Measurements from ENCODE around the gene BCAR1. TPM values are rescaled to one million over a fixed set of nuclear protein-coding genes. Genes with fewer than 3 reads are reported as not detected.
A peak's percentile ranks its signal among the peaks of the same experiment; 100 is the strongest.
"Not testable (repeated sequence)": the region's sequence is repeated elsewhere in the genome, so short reads cannot be mapped to it uniquely, and the experiment has no call there.

Gene BCAR1
- total RNA-seq, 1 experiment from 2014 or later: 9.2 TPM

DNA sequence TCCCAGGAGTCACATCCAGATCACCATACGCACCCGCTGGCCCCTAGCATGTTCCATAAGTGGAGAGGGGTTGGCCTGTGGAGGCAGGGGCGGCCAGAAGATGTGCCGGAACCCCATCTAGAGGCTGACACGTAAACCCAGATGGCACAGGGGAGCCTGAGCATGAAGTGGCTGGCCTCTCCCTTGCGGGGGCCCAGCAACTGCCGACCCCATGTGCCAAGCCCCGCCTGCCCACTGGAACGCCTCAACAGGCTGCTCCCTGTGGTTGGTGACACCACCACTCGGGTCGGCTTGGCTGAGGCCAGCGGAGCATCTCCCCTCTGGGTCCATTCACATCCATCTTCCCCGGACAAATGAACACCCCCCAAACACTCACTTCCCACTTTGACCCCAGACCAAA, 9.5 kb downstream of the BCAR1 start:
- peaks cover 45% of the 10 kb centered on the region for H3K4me1 ChIP-seq (ENCODE audit: low read length)
- H3K4me3 ChIP-seq (ENCODE audit: low read length): no peak overlapping the region
- no peak overlapping the region for H3K4me2 ChIP-seq (ENCODE audit: low read depth, low read length, poor library complexity, severe bottlenecking)
- no peaks in the 10 kb centered on the region for H3K36me3 ChIP-seq (ENCODE audit: insufficient read depth, low read length)
- no peak for DNase-seq
- H3K9ac ChIP-seq (ENCODE audit: low read length): no peak overlapping the region
- no peaks in the 10 kb centered on the region for H3K9me3 ChIP-seq (ENCODE audit: low read length)
- H3K79me2 ChIP-seq (ENCODE audit: low read length): peaks cover 30% of the 10 kb centered on the region
- no peaks in the 10 kb centered on the region for H3K27me3 ChIP-seq (ENCODE audit: low read length)
- no peak overlapping the region for H2AFZ ChIP-seq (ENCODE audit: low read length)
- H3K9me2 ChIP-seq (replicated peaks; ENCODE audit: insufficient read depth, low read length): no peaks in the 10 kb centered on the region
- no peak overlapping the region for H3K27ac ChIP-seq (ENCODE audit: low read length)
- no peaks in the 10 kb centered on the region for H4K20me1 ChIP-seq (ENCODE audit: insufficient read depth, low read depth, low read length)

DNA sequence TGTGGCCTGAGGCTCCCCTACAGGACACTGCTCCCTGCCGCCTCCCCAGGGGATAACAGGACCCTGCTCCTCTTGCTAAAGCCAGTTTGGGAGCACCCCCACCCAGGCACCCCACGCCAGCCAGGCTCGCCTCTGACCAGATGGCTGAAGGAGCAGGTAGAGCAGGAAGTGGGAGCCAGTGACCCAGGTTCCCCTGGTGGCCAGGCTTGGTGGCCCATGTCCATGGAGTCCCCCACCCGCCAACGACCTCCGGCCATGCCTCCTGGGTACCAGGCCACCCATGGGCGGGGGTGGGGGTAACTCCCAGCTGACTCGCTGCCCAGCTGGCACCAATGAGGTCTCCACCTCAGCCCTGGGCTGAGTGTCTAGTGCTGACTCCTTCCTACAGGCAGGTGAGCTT, 10.0 kb downstream of the BCAR1 start:
- Histone ChIP-seq H3K9me3 (ENCODE audit: low read length) (no peaks in the 10 kb centered on the region), H3K4me2 (ENCODE audit: low read depth, low read length, poor library complexity, severe bottlenecking) (no peak overlapping the region), H3K9ac (ENCODE audit: low read length) (no peak overlapping the region), H3K79me2 (ENCODE audit: low read length) (peaks cover 24% of the 10 kb centered on the region), H3K9me2 (replicated peaks; ENCODE audit: insufficient read depth, low read length) (no peaks in the 10 kb centered on the region), H3K27me3 (ENCODE audit: low read length) (no peaks in the 10 kb centered on the region), H3K36me3 (ENCODE audit: insufficient read depth, low read length) (no peaks in the 10 kb centered on the region), H3K4me1 (ENCODE audit: low read length) (peaks cover 45% of the 10 kb centered on the region), H2AFZ (ENCODE audit: low read length) (no peak overlapping the region), H3K27ac (ENCODE audit: low read length) (no peak overlapping the region), H3K4me3 (ENCODE audit: low read length) (no peak overlapping the region), H4K20me1 (ENCODE audit: insufficient read depth, low read depth, low read length) (no peaks in the 10 kb centered on the region)
- no peak for DNase-seq

GRCh38 chr16:75240633-75241032, 10.8 kb downstream of the BCAR1 start:
- not testable (repeated sequence) for H3K36me3 ChIP-seq (ENCODE audit: insufficient read depth, low read length); H2AFZ ChIP-seq (ENCODE audit: low read length); H3K27me3 ChIP-seq (ENCODE audit: low read length); H4K20me1 ChIP-seq (ENCODE audit: insufficient read depth, low read depth, low read length); H3K9ac ChIP-seq (ENCODE audit: low read length); H3K4me3 ChIP-seq (ENCODE audit: low read length); H3K9me2 ChIP-seq (replicated peaks; ENCODE audit: insufficient read depth, low read length); DNase-seq; H3K27ac ChIP-seq (ENCODE audit: low read length); H3K4me2 ChIP-seq (ENCODE audit: low read depth, low read length, poor library complexity, severe bottlenecking); H3K9me3 ChIP-seq (ENCODE audit: low read length)
- H3K4me1 ChIP-seq (ENCODE audit: low read length): peaks cover 39% of the 10 kb centered on the region
- peaks cover 19% of the 10 kb centered on the region for H3K79me2 ChIP-seq (ENCODE audit: low read length)

DNA sequence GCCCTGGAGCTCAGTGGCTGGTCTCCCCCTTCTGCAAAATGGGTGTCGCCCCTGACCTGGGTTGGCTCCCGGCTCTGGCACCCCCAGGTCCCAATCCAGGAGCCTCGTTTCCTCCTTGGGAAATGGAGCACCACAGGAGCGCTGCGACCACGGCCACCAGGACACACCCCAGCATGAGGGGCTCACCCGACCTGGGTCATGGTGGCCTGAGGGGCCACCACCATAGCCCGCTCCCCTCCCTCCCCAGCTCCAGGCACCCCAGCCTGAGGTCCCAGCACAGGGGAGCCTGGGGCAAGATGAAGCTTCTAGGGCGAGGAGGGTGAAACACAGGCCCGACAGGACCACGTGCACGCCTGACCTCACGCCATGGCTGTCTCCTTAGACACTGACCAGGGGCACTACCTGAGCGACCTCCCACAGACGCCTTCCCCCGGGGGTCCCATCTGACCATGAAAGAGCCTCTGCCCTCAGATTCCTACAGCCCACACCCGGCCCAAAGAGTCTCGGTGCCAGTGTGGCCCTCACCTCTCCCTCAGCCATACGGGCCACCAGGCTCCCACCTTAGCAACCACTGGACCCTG, 11.8 kb downstream of the BCAR1 start:
- Histone ChIP-seq H3K27me3 (ENCODE audit: low read length) (no peaks in the 10 kb centered on the region), H3K4me3 (ENCODE audit: low read length) (no peak overlapping the region), H3K9ac (ENCODE audit: low read length) (no peak overlapping the region), H4K20me1 (ENCODE audit: insufficient read depth, low read depth, low read length) (no peaks in the 10 kb centered on the region), H3K4me2 (ENCODE audit: low read depth, low read length, poor library complexity, severe bottlenecking) (peak overlapping the region; percentile 23), H3K9me2 (replicated peaks; ENCODE audit: insufficient read depth, low read length) (no peaks in the 10 kb centered on the region), H3K27ac (ENCODE audit: low read length) (peak overlapping the region; percentile 46; the same call in 1 of the 2 replicates), H2AFZ (ENCODE audit: low read length) (no peak overlapping the region), H3K4me1 (ENCODE audit: low read length) (peaks cover 29% of the 10 kb centered on the region), H3K79me2 (ENCODE audit: low read length) (peaks cover 9% of the 10 kb centered on the region), H3K36me3 (ENCODE audit: insufficient read depth, low read length) (no peaks in the 10 kb centered on the region), H3K9me3 (ENCODE audit: low read length) (no peaks in the 10 kb centered on the region)
- no peak for DNase-seq

DNA sequence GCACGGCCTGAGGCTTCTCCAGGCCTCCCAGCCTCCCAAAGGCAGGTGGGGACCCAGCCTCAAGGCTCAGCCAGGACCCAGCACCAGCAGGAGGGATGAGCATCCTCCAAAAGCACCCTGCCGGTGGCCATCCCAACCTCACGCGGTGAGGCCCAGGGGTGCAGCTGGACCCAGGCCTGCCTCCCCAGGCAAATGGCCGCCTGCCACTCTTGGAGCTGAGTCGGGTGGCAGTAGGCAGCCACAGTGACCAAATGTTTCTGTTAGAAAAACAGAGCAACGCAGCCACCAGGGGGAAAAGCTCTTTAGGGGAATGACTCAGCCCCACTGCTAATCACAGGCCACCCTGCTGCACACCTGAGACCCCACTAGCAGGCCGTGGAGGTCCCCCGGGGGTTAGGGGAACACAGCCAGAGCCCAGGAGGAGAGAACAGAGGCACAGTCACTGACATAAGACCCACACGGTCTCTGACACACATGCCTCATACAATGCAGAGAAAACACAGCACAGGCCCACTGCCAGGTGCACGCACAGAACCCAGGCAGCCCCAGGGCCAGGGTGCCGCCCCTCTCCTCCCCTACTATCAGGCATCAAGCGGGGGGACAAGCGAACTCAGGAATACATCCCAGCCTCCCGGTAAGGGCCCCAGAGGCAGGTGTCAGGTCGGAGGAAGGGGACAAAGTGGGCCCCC, 12.4 kb downstream of the BCAR1 start:
- H3K27me3 ChIP-seq (ENCODE audit: low read length): no peaks in the 10 kb centered on the region
- H3K9me2 ChIP-seq (replicated peaks; ENCODE audit: insufficient read depth, low read length): no peaks in the 10 kb centered on the region
- peak overlapping the region; percentile 23 for H3K4me2 ChIP-seq (ENCODE audit: low read depth, low read length, poor library complexity, severe bottlenecking)
- H3K4me3 ChIP-seq (ENCODE audit: low read length): no peak overlapping the region
- H3K79me2 ChIP-seq (ENCODE audit: low read length): peaks cover 3% of the 10 kb centered on the region; the same call in 1 of the 2 replicates
- H2AFZ ChIP-seq (ENCODE audit: low read length): no peak overlapping the region
- H3K9me3 ChIP-seq (ENCODE audit: low read length): no peaks in the 10 kb centered on the region
- peaks cover 27% of the 10 kb centered on the region for H3K4me1 ChIP-seq (ENCODE audit: low read length)
- DNase-seq: peak; percentile 75
- H3K36me3 ChIP-seq (ENCODE audit: insufficient read depth, low read length): no peaks in the 10 kb centered on the region
- peak overlapping the region; percentile 48 for H3K9ac ChIP-seq (ENCODE audit: low read length)
- peak overlapping the region; percentile 46; the same call in 1 of the 2 replicates for H3K27ac ChIP-seq (ENCODE audit: low read length)
- no peaks in the 10 kb centered on the region for H4K20me1 ChIP-seq (ENCODE audit: insufficient read depth, low read depth, low read length)

DNA sequence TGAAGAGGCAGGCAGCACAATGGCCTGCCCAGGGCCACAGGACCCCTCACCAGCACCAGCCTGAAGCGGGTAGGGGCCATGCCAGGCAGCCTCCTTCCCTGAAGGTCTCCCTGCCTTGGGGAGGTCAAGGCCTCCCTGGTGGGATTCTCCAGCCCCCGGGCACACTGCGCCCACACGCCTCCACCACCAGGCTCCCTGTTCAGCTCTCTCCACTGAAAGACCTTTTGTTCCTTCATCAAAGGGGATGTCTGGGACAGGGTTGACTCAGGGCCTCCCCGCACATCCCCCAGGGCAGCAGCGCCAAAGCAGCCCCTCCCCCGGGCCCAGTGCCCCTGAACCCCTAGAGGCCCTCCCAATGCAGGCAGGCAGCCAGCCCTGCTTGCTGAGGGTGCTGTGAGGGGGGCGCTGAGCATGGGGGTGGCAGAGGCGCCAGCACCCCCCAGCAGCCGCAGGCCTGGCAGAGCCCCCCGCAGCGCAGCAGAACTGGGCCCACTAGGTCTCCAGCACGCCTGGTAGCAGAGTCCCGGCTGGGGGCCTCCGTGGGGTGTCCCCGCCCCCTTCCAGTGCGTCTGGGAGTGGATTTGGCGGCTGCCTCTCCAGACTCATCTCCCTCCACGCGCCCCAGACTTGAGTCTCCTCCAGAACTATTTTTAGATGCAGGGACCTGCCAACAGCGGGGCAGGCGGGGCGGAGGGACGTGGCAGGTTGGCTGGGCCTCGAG, 13.1 kb downstream of the BCAR1 start:
- H3K9me3 ChIP-seq (ENCODE audit: low read length): no peaks in the 10 kb centered on the region
- no peaks in the 10 kb centered on the region for H3K9me2 ChIP-seq (replicated peaks; ENCODE audit: insufficient read depth, low read length)
- H3K4me3 ChIP-seq (ENCODE audit: low read length): no peak overlapping the region
- no peak overlapping the region for H2AFZ ChIP-seq (ENCODE audit: low read length)
- no peaks in the 10 kb centered on the region for H4K20me1 ChIP-seq (ENCODE audit: insufficient read depth, low read depth, low read length)
- H3K9ac ChIP-seq (ENCODE audit: low read length): peak overlapping the region; percentile 48
- H3K36me3 ChIP-seq (ENCODE audit: insufficient read depth, low read length): no peaks in the 10 kb centered on the region
- no peaks in the 10 kb centered on the region for H3K27me3 ChIP-seq (ENCODE audit: low read length)
- H3K79me2 ChIP-seq (ENCODE audit: low read length): 0 out of 2 replicates have a peak, but pooled peaks cover 2% of the 10 kb centered on the region
- DNase-seq: no peak
- H3K4me2 ChIP-seq (ENCODE audit: low read depth, low read length, poor library complexity, severe bottlenecking): peak overlapping the region; percentile 23
- peak overlapping the region; percentile 46; the same call in 1 of the 2 replicates for H3K27ac ChIP-seq (ENCODE audit: low read length)
- H3K4me1 ChIP-seq (ENCODE audit: low read length): peaks cover 27% of the 10 kb centered on the region

GRCh38 chr16:75237398-75238131, 13.9 kb downstream of the BCAR1 start:
- Histone ChIP-seq H3K36me3 (ENCODE audit: insufficient read depth, low read length) (no peaks in the 10 kb centered on the region), H3K4me1 (ENCODE audit: low read length) (peaks cover 27% of the 10 kb centered on the region), H3K27ac (ENCODE audit: low read length) (no peak overlapping the region), H3K79me2 (ENCODE audit: low read length) (no peaks in the 10 kb centered on the region), H3K4me2 (ENCODE audit: low read depth, low read length, poor library complexity, severe bottlenecking) (no peak overlapping the region), H3K4me3 (ENCODE audit: low read length) (no peak overlapping the region), H2AFZ (ENCODE audit: low read length) (no peak overlapping the region), H4K20me1 (ENCODE audit: insufficient read depth, low read depth, low read length) (no peaks in the 10 kb centered on the region), H3K9me3 (ENCODE audit: low read length) (no peaks in the 10 kb centered on the region), H3K9ac (ENCODE audit: low read length) (no peak overlapping the region), H3K27me3 (ENCODE audit: low read length) (no peaks in the 10 kb centered on the region), H3K9me2 (replicated peaks; ENCODE audit: insufficient read depth, low read length) (no peaks in the 10 kb centered on the region)
- DNase-seq: no peak

All from Karpas-422 (cell line).